PC-9 (cell line): ENCODE measurements around the gene CAPN9. TPM values are rescaled to one million over a fixed set of nuclear protein-coding genes. Genes with fewer than 3 reads are reported as not detected.

Experiments used
- BruUV-seq: library from RNA; stranded (reverse); fragments of 400-500 nt; replicated peaks from 2 replicates; lab custom pipeline; 2021; lab: Mats Ljungman, UMichigan
- CTCF ChIA-PET: fragments of 300-600 bp; sonication (Branson Sonifier 250); formaldehyde crosslinking; loops from one replicate; lab custom pipeline; 2022; ENCODE audit warnings: antibody characterized with exemption; lab: Charles Lee
- POLR2A ChIA-PET: fragments of 300-600 bp; sonication (Branson Sonifier 250); formaldehyde crosslinking; loops from one replicate; lab custom pipeline; 2022; ENCODE audit warnings: antibody characterized with exemption; ENCODE audit not compliant: unreplicated experiment; lab: Charles Lee
- DNase-seq, 2 experiments: peaks; one replicate each; pipeline versions ENCODE4 v3.0.0 to v3.0.0-alpha.2; 2015 to 2022; ENCODE audit warnings: mixed read lengths in 1 of 2
- H2AFZ ChIP-seq: fragments of 200-600 bp; sonication (generic); 2 replicates; pipeline ENCODE4 v1.8.1; 2017; ENCODE audit warnings: antibody characterized with exemption
- H3F3A ChIP-seq: fragments of 200-600 bp; sonication (generic); 2 replicates; pipeline ENCODE4 v1.8.1; 2017; ENCODE audit warnings: antibody characterized with exemption, mild to moderate bottlenecking, low read depth; ENCODE audit not compliant: insufficient read depth
- H3K27ac ChIP-seq: fragments of 200-600 bp; sonication (generic); 2 replicates; pipeline ENCODE4 v1.6.1; 2016; ENCODE audit warnings: mixed run types
- H3K27me3 ChIP-seq: fragments of 200-600 bp; sonication (generic); 2 replicates; pipeline ENCODE4 v1.6.1; 2016; ENCODE audit warnings: low read depth, mixed run types; ENCODE audit not compliant: insufficient read depth
- H3K36me3 ChIP-seq: fragments of 200-600 bp; sonication (generic); 2 replicates; pipeline ENCODE4 v1.6.1; 2016; ENCODE audit warnings: low read depth, mixed run types
- H3K4me1 ChIP-seq: fragments of 200-600 bp; sonication (generic); replicated peaks from 2 replicates; pipeline ENCODE4 v1.6.1; 2016; ENCODE audit warnings: mixed run types; ENCODE audit not compliant: insufficient read depth
- H3K4me2 ChIP-seq: fragments of 200-600 bp; sonication (generic); 2 replicates; pipeline ENCODE4 v1.6.1; 2017; ENCODE audit warnings: mixed run types
- H3K4me3 ChIP-seq: fragments of 200-600 bp; sonication (generic); 2 replicates; pipeline ENCODE4 v1.6.1; 2016; ENCODE audit warnings: mixed run types
- H3K79me2 ChIP-seq: fragments of 200-600 bp; sonication (generic); 2 replicates; pipeline ENCODE4 v1.6.1; 2017; ENCODE audit warnings: low read depth, mixed run types
- H3K9me2 ChIP-seq: fragments of 200-600 bp; sonication (generic); 2 replicates; pipeline ENCODE4 v1.8.1; 2017; ENCODE audit warnings: mild to moderate bottlenecking; ENCODE audit not compliant: insufficient read depth
- H3K9me3 ChIP-seq: fragments of 200-600 bp; sonication (generic); 2 replicates; pipeline ENCODE4 v1.8.1; 2016; ENCODE audit warnings: low read depth; ENCODE audit not compliant: insufficient read depth
- H4K20me1 ChIP-seq: fragments of 200-600 bp; sonication (generic); 2 replicates; pipeline ENCODE4 v1.8.1; 2017; ENCODE audit not compliant: insufficient read depth
- CTCF ChIP-seq: fragments of 200-600 bp; sonication (generic); conservative IDR thresholded peaks from 2 replicates; pipeline ENCODE4 v1.6.1; 2017; ENCODE audit warnings: mixed run types, antibody characterized with exemption, mild to moderate bottlenecking, moderate library complexity
- EZH2 ChIP-seq: fragments of 200-600 bp; sonication (generic); IDR thresholded peaks from 2 replicates; pipeline ENCODE4 v1.8.0; 2017; ENCODE audit warnings: antibody characterized with exemption, low read depth
- intact Hi-C: fragments of 100-400 bp; cut with micrococcal nuclease; formaldehyde crosslinking; loops from one replicate; pipeline ENCODE4 v1.10.0; 2022; ENCODE audit not compliant: unreplicated experiment
- total RNA-seq: library from RNA; stranded (reverse); gene quantifications from 2 replicates; pipeline ENCODE4 v1.2.3, GENCODE V29; 2021

CAPN9 gene
- total RNA-seq, 1 experiment from 2014 or later = not detected

GRCh38 chr1:230839173-230839572 is 92.0 kb downstream of the CAPN9 start:
- POLR2A ChIA-PET = no interaction called here
- H3K9me3 ChIP-seq = no peaks in the 10 kb centered on the region

GRCh38 chr1:230842801-230843200 is 95.6 kb downstream of the CAPN9 start:
- no peaks in the 10 kb centered on the region for H3K4me1 ChIP-seq
- no peaks in the 10 kb centered on the region for H3K9me2 ChIP-seq
- DNase-seq = no peak
- no peaks in the 10 kb centered on the region for H4K20me1 ChIP-seq
- no peak overlapping the region for H3K4me3 ChIP-seq
- H3F3A ChIP-seq = no peaks in the 10 kb centered on the region
- no peak overlapping the region for H3K27ac ChIP-seq
- TF ChIP-seq CTCF (no peak), EZH2 (no peak)
- no peaks in the 10 kb centered on the region for H3K36me3 ChIP-seq
- no peak overlapping the region for H2AFZ ChIP-seq
- no peaks in the 10 kb centered on the region for H3K27me3 ChIP-seq
- H3K9me3 ChIP-seq = no peaks in the 10 kb centered on the region
- ChIA-PET CTCF (no interaction called here), POLR2A (no interaction called here)
- BruUV-seq = no TSS peak
- intact Hi-C loops = no loop called here
- H3K4me2 ChIP-seq = no peak overlapping the region
- no peaks in the 10 kb centered on the region for H3K79me2 ChIP-seq

More at GRCh38 chr1:230839173-230839572, 92.0 kb downstream of the CAPN9 start:
- no TSS peak for BruUV-seq
- H2AFZ ChIP-seq = no peak overlapping the region
- no peaks in the 10 kb centered on the region for H3F3A ChIP-seq
- CTCF ChIA-PET = no interaction called here
- H3K79me2 ChIP-seq = no peaks in the 10 kb centered on the region
- intact Hi-C loops = no loop called here
- no peaks in the 10 kb centered on the region for H3K9me2 ChIP-seq
- DNase-seq = no peak
- no peaks in the 10 kb centered on the region for H4K20me1 ChIP-seq
- no peak overlapping the region for H3K27ac ChIP-seq
- no peaks in the 10 kb centered on the region for H3K27me3 ChIP-seq
- no peak overlapping the region for H3K4me2 ChIP-seq
- no peaks in the 10 kb centered on the region for H3K4me1 ChIP-seq
- TF ChIP-seq CTCF = no peak
- TF ChIP-seq EZH2 = no peak
- H3K36me3 ChIP-seq = no peaks in the 10 kb centered on the region
- no peak overlapping the region for H3K4me3 ChIP-seq

DNA sequence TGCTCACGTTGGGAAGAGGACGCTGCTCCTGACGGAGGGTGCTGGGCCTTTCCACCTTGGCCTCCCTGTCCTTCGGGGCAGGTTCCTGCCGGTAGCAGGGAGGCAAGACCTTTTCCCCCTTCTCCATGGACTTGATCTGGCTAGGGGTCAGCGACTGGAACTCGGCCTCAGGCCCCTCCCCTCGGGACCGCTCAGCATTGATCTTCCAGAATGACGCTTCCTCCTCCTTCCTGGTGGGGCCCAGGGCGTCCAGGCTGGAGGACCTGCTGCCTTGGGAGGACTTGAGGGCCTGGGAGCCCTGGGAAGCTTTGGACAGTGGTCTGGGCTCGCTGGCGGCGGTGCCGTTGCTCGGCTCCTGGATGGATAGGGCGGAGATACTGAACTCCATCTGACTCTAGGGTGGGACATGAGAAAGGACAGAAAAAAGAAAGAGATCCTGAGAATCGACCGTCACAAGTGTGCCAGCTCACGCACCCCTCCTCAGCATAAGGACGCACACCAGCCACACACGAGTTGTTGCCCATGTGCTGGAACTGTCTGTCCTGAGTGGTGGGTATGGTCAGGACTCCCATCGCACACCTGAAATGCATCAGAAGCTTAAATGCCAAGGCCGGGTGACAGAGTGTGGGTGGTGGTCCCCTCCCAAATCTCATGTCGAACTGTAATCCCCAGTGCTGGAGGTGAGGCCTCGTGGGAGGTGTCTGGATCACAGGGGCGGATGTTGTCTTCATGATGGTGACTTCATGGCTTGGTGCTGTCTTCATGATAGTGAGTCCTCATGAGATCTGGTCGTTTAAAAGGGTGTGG is 96.5 kb downstream of the CAPN9 start:
- Histone ChIP-seq H3K4me2 (no peak overlapping the region), H3K4me1 (no peaks in the 10 kb centered on the region), H3K9me3 (no peaks in the 10 kb centered on the region), H4K20me1 (no peaks in the 10 kb centered on the region), H3K4me3 (no peak overlapping the region), H3K27ac (no peak overlapping the region), H3K36me3 (no peaks in the 10 kb centered on the region), H3F3A (no peaks in the 10 kb centered on the region), H2AFZ (no peak overlapping the region), H3K79me2 (no peaks in the 10 kb centered on the region), H3K9me2 (no peaks in the 10 kb centered on the region), H3K27me3 (no peaks in the 10 kb centered on the region)
- intact Hi-C loops = no loop called here
- ChIA-PET POLR2A (no interaction called here), CTCF (no interaction called here)
- DNase-seq = no peak
- BruUV-seq = no TSS peak
- TF ChIP-seq EZH2 = no peak
- no peak for TF ChIP-seq CTCF
